ENCODE results near the gene GFER.

GFER gene

GRCh38 chr16:1975432-1976215 lies 8.4 kb upstream of the GFER start:
- no peak for DNase-seq

- DNase-seq, result no peak
These were observed 7.8 kb upstream of the GFER start for GRCh38 chr16:1976216-1976520.

GRCh38 chr16:1976951-1977874 lies 6.8 kb upstream of the GFER start:
- no peak for DNase-seq

GRCh38 chr16:1977875-1978268 lies 6.1 kb upstream of the GFER start:
- no peak for DNase-seq

- no peak for DNase-seq
These were observed 5.4 kb upstream of the GFER start for GRCh38 chr16:1978476-1979120.

GRCh38 chr16:1979271-1980029 lies 4.5 kb upstream of the GFER start:
- no peak for DNase-seq

- DNase-seq, result no peak
These were observed 3.8 kb upstream of the GFER start for GRCh38 chr16:1980030-1980769.

GRCh38 chr16:1980770-1981087 lies 3.3 kb upstream of the GFER start:
- DNase-seq, result no peak

GRCh38 chr16:1981398-1981836 lies 2.6 kb upstream of the GFER start, which contains the start of gene NOXO1:
TSS of gene NOXO1 (minus strand) at chr16:1981469. CDS start at chr16:1981179, 290 bp downstream.
- DNase-seq, result no peak

- no peak for DNase-seq
These were observed 2.0 kb upstream of the GFER start for GRCh38 chr16:1982013-1982433.

GRCh38 chr16:1982991-1983543 lies 926 bp upstream of the GFER start:
- no peak for DNase-seq

- no peak for DNase-seq
These were observed 593 bp downstream of the GFER start for GRCh38 chr16:1984347-1985225.

- no peak for DNase-seq
These were observed 1.6 kb downstream of the GFER start for GRCh38 chr16:1985466-1986150.

- DNase-seq, result no peak
These were observed 3.2 kb downstream of the GFER start for GRCh38 chr16:1987198-1987597.

GRCh38 chr16:1989209-1990100 lies 5.5 kb downstream of the GFER start, which contains the start of gene SYNGR3:
TSS of gene SYNGR3 (plus strand) at chr16:1989970. CDS start at chr16:1990103, 133 bp downstream.
- no peak for DNase-seq

GRCh38 chr16:1990101-1990350 lies 6.0 kb downstream of the GFER start:
- DNase-seq, result no peak

GRCh38 chr16:1990351-1991134 lies 6.5 kb downstream of the GFER start:
- DNase-seq, result no peak

- no peak for DNase-seq
These were observed 7.2 kb downstream of the GFER start for GRCh38 chr16:1991135-1991551.
